Measurements from ENCODE around the gene KDM4B.
A peak's percentile ranks its signal among the peaks of the same experiment; 100 is the strongest.

KDM4B gene

GRCh38 chr19:4976401-4977298, 7.7 kb downstream of the KDM4B start:
- TF ChIP-seq CTCF (conservative IDR thresholded peaks at IDR 0.05; ENCODE audit: low read depth, low read length): peak; percentile 76
- no peak overlapping the region for H3K4me3 ChIP-seq (ENCODE audit: low read depth, low read length)
- peak; percentile 98 for DNase-seq (ENCODE audit: low read depth)

- TF ChIP-seq CTCF (conservative IDR thresholded peaks at IDR 0.05; ENCODE audit: low read depth, low read length): no peak
- peak; percentile 94 for DNase-seq (ENCODE audit: low read depth)
- no peak overlapping the region for H3K4me3 ChIP-seq (ENCODE audit: low read depth, low read length)
These were observed 8.6 kb downstream of the KDM4B start for GRCh38 chr19:4977299-4978174.

GRCh38 chr19:4979211-4979807, 10.4 kb downstream of the KDM4B start:
- TF ChIP-seq CTCF (conservative IDR thresholded peaks at IDR 0.05; ENCODE audit: low read depth, low read length): no peak
- DNase-seq (ENCODE audit: low read depth): no peak
- no peak overlapping the region for H3K4me3 ChIP-seq (ENCODE audit: low read depth, low read length)

GRCh38 chr19:4980067-4980466, 11.2 kb downstream of the KDM4B start:
- H3K4me3 ChIP-seq (ENCODE audit: low read depth, low read length): no peak overlapping the region
- no peak for TF ChIP-seq CTCF (conservative IDR thresholded peaks at IDR 0.05; ENCODE audit: low read depth, low read length)
- no peak for DNase-seq (ENCODE audit: low read depth)

- TF ChIP-seq CTCF (conservative IDR thresholded peaks at IDR 0.05; ENCODE audit: low read depth, low read length): no peak
- DNase-seq (ENCODE audit: low read depth): no peak
- no peak overlapping the region for H3K4me3 ChIP-seq (ENCODE audit: low read depth, low read length)
These were observed 12.1 kb downstream of the KDM4B start for GRCh38 chr19:4980838-4981680.

- DNase-seq (ENCODE audit: low read depth): no peak
- H3K4me3 ChIP-seq (ENCODE audit: low read depth, low read length): no peak overlapping the region
- no peak for TF ChIP-seq CTCF (conservative IDR thresholded peaks at IDR 0.05; ENCODE audit: low read depth, low read length)
These were observed 12.7 kb downstream of the KDM4B start for GRCh38 chr19:4981681-4981958.

All from choroid plexus epithelial cell (primary cell).